Parathyroid adenoma (tissue), 2 donors: ENCODE data around the gene GLI2.

ENCODE experiments used
- H2AFZ ChIP-seq: fragments of 300-600 bp; sonication (generic); one replicate; pipeline ENCODE4 v1.7.0; 2017; ENCODE audit warnings: antibody characterized with exemption, mild to moderate bottlenecking
- H3K27ac ChIP-seq: fragments of 300-600 bp; sonication (generic); one replicate; pipeline ENCODE4 v1.7.0; 2017
- H3K27me3 ChIP-seq: fragments of 300-600 bp; sonication (generic); one replicate; pipeline ENCODE4 v1.7.0; 2017; ENCODE audit warnings: low read length; ENCODE audit not compliant: control insufficient read depth, insufficient read depth
- H3K36me3 ChIP-seq: fragments of 300-600 bp; sonication (generic); one replicate; pipeline ENCODE4 v1.7.0; 2017; ENCODE audit warnings: low read length; ENCODE audit not compliant: control insufficient read depth, insufficient read depth
- H3K4me1 ChIP-seq: fragments of 300-600 bp; sonication (generic); one replicate; pipeline ENCODE4 v1.7.0; 2017; ENCODE audit warnings: control low read depth
- H3K4me2 ChIP-seq: fragments of 300-600 bp; sonication (generic); one replicate; pipeline ENCODE4 v1.7.0; 2017; ENCODE audit warnings: low read length
- H3K4me3 ChIP-seq: fragments of 300-600 bp; sonication (generic); one replicate; pipeline ENCODE4 v1.7.0; 2017; ENCODE audit warnings: low read depth, low read length
- H3K79me2 ChIP-seq: fragments of 300-600 bp; sonication (generic); one replicate; pipeline ENCODE4 v1.7.0; 2017; ENCODE audit warnings: control low read depth
- H3K9ac ChIP-seq: fragments of 300-600 bp; sonication (generic); one replicate; pipeline ENCODE4 v1.7.0; 2017; ENCODE audit warnings: mild to moderate bottlenecking
- H3K9me3 ChIP-seq: fragments of 300-600 bp; sonication (generic); one replicate; pipeline ENCODE4 v1.7.0; 2017; ENCODE audit warnings: low read length; ENCODE audit not compliant: control insufficient read depth
- TF ChIP-seq, protein P1 (sequence below): fragments of 300-600 bp; sonication (generic); IDR thresholded peaks from one replicate; pipeline ENCODE4 v1.7.0; 2017; ENCODE audit warnings: antibody characterized with exemption, mild to moderate bottlenecking
- donor health status: primary hyperparathyroidism.

The GLI2 gene

DNA sequence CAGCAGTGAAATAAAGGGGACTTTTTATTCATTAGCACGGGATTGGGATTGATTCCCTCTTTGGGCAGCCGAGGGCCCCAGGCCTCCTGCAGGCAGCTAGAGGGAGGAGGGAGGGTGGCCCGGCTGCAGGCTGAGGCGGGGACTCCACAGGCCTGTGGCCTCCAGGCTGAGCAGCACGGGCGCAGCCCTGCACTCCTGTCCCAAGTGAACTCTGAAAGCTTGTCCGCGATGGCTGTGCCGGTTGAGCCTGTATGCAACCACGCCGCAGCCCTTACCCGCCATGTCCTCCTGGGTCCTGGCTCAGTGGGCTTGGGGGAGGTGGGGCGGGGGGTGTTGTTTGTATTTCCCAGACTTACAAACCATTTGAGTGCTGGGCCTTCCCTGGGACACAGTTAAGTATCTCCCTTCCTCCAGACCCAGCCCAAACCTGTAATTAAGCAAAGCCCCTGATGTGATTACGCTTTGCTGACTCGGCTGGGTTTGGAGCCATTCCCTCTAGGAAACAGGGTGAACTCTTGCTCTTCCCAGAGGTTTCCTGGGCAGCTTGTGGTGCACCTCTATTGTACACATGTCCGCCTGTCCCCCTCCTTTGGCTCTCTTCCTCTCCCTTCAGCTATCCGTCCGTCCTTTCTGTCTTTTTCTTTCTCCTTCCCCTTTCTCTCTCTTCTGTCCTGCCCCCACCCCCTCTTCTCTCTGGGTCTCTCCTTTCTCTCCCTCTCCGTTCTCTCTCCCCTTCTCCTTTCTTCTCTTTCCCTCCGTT lies 5.3 kb downstream of the GLI2 start:
- H3K9me3 ChIP-seq = no peaks in the 10 kb centered on the region
- H3K79me2 ChIP-seq = no peaks in the 10 kb centered on the region
- no peak overlapping the region for H3K4me2 ChIP-seq
- no peak overlapping the region for H2AFZ ChIP-seq
- no peaks in the 10 kb centered on the region for H3K36me3 ChIP-seq
- H3K9ac ChIP-seq = no peak overlapping the region
- TF ChIP-seq, protein P1, sequence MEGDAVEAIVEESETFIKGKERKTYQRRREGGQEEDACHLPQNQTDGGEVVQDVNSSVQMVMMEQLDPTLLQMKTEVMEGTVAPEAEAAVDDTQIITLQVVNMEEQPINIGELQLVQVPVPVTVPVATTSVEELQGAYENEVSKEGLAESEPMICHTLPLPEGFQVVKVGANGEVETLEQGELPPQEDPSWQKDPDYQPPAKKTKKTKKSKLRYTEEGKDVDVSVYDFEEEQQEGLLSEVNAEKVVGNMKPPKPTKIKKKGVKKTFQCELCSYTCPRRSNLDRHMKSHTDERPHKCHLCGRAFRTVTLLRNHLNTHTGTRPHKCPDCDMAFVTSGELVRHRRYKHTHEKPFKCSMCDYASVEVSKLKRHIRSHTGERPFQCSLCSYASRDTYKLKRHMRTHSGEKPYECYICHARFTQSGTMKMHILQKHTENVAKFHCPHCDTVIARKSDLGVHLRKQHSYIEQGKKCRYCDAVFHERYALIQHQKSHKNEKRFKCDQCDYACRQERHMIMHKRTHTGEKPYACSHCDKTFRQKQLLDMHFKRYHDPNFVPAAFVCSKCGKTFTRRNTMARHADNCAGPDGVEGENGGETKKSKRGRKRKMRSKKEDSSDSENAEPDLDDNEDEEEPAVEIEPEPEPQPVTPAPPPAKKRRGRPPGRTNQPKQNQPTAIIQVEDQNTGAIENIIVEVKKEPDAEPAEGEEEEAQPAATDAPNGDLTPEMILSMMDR = no peak
- H3K27ac ChIP-seq = no peak overlapping the region
- no peak overlapping the region for H3K4me3 ChIP-seq
- peaks cover 5% of the 10 kb centered on the region for H3K27me3 ChIP-seq
- H3K4me1 ChIP-seq = no peaks in the 10 kb centered on the region

DNA sequence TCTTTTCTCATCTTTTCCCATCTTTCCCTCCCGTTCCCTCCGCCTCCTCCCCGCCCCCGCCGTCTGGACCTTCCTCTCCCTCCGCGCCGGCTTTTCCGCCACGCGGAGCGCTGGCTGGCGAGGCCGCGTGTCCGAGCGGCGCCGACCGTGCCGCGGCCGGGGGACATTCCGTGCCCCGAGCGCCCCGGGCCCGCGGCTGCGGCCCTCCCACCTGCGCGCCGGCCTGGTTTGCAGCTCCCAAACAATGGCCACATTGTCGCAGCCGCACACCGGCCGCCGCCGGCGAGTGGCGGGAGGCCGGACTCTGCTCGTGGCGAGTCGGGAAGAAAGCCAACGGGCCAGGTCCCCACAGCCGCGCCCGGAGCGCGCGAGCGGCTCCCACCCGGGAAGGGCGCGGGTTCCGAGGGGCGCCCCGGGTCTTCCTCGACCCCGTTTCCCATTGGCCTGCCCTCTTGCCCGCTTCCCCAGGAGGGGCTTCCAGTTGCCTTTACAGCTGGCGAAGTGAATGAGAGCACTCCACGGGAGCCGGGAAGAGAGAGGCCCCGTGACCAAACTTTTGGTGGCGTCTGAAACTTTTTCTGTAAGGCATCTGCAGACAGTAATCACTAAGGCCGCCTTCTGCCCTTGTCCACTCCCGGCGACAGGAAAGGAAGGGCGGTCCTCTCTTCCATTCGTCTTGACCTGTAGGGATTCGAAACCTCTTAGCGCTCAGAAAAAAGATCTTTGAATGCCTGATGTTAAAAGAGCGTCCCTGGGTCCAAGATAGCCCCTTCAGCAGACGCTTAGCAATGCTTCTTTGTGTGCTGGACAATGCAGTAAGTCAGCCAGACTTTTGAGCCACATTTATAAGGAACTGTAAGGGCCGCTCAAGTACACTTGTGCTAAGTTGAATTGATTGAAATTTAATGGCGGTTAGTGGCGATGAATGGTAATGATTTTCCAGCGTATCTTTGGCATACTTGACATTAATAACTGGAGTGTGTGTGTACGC lies 6.2 kb downstream of the GLI2 start:
- H3K27me3 ChIP-seq = peaks cover 4% of the 10 kb centered on the region
- no peaks in the 10 kb centered on the region for H3K36me3 ChIP-seq
- H3K4me1 ChIP-seq = no peaks in the 10 kb centered on the region
- H2AFZ ChIP-seq = no peak overlapping the region
- TF ChIP-seq, protein P1 = no peak
- H3K9ac ChIP-seq = no peak overlapping the region
- peak overlapping the region; percentile 18 for H3K4me2 ChIP-seq
- no peaks in the 10 kb centered on the region for H3K9me3 ChIP-seq
- H3K79me2 ChIP-seq = no peaks in the 10 kb centered on the region
- no peak overlapping the region for H3K27ac ChIP-seq
- H3K4me3 ChIP-seq = no peak overlapping the region

DNA sequence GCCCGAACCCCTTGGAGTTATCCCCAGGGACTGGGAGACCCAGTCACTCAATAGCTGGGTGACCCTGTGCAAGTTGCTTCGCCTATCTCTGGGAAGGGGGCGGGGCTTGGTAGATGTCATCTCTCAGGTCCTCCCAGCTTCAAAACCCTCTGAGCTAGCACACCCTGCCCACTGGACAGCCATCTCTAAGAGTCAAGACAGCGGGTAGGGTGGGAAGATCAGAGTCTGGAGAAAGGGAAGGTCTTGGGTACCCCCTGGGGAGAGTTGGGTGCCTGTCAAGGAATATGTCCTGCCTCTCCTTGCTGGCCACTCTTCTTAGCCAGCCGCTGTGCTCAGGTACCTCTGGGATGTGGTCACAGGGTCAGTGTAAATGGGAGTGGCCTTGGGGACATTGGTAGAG lies 8.0 kb downstream of the GLI2 start:
- Histone ChIP-seq H3K27ac (no peak overlapping the region), H3K79me2 (no peaks in the 10 kb centered on the region), H3K27me3 (no peaks in the 10 kb centered on the region), H3K4me3 (no peak overlapping the region), H3K4me1 (no peaks in the 10 kb centered on the region), H2AFZ (no peak overlapping the region), H3K9me3 (no peaks in the 10 kb centered on the region), H3K36me3 (no peaks in the 10 kb centered on the region), H3K9ac (no peak overlapping the region), H3K4me2 (no peak overlapping the region)
- TF ChIP-seq, protein P1 = no peak

- TF ChIP-seq, protein P1 = no peak
- H3K79me2 ChIP-seq = no peaks in the 10 kb centered on the region
- no peaks in the 10 kb centered on the region for H3K27me3 ChIP-seq
- no peak overlapping the region for H3K9ac ChIP-seq
- no peaks in the 10 kb centered on the region for H3K36me3 ChIP-seq
- H2AFZ ChIP-seq = no peak overlapping the region
- H3K4me1 ChIP-seq = no peaks in the 10 kb centered on the region
- no peak overlapping the region for H3K4me3 ChIP-seq
- H3K9me3 ChIP-seq = no peaks in the 10 kb centered on the region
- H3K4me2 ChIP-seq = no peak overlapping the region
- H3K27ac ChIP-seq = no peak overlapping the region
These were observed 9.1 kb downstream of the GLI2 start for GRCh38 chr2:120744817-120745216.
